ENCODE results near the gene TACR2.

TACR2 gene

GRCh38 chr10:69416695-69417094 is at the start of gene TACR2:
TACR2 (minus strand) TSS chr10:69416918; CDS start chr10:69416323, 595 bp downstream.
- no peak for DNase-seq (ENCODE audit: low read depth)

GRCh38 chr10:69466158-69466490 is 49.4 kb upstream of the TACR2 start:
- no peak for DNase-seq (ENCODE audit: low read depth)

DNA sequence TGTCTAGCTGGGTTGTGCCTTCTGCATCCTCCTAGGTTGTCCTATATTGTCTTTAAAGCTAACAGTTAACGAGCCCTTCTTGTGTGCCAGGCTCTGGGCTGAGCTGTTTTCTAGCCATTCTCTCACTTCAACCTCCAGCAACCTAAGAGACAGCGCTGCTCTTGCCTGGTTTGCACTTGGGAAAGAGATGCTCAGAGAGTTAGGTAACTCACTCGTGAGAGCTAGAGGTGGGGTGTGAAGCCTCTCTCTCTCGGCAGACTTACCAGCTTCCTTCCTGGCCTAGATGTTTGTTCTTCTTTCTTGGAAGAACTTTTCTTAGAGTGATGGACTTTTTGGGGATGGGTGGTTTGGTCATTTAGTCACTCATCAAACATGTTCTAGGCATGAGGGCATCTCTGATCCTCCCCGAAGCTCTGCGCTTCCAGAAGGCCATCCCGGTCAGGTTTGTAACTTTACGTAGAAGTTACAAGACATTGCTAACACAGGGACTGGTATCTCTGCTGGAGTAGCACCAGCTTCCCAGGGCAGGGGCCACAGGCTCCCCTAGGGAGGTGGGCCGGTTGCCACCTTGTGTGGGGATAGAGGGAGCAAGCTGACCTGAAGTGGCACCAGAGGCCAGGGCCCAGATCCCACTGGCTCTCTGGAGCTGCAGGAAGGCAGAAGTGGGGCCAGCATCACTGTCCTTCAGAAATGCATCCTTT is 48.9 kb upstream of the TACR2 start:
- DNase-seq (ENCODE audit: low read depth) = no peak

DNA sequence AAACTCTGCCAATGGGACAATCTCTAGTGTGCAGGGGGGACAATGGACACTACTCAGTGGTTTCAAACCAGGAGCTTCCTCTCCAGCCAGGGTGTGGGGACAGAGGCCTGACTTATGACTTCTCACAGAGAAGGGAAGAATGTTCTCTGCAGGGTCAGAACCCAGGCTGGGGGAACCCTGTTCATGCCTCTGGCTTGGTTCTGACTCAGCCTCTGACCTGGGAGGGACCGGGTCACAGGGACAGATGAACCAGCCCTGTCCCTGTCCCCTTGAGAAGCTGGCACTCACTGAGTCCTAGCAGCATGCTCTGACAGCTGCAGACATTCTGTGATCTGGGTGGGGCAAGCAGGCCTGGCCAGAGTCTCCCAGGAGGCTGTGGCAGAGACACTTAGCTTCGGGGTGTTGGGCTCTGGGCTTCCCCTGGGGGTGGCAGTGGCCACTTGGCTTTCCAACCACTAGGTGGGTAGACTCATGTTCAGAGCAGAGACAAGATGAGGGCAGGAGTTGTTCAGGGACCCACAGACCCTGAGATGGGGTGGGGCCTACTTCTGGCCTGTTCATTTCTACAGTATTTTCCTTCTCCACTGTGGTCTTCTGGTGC is 48.2 kb upstream of the TACR2 start:
- no peak for DNase-seq (ENCODE audit: low read depth)

GRCh38 chr10:69464401-69464800 is 47.7 kb upstream of the TACR2 start:
- DNase-seq (ENCODE audit: low read depth) = no peak

DNA sequence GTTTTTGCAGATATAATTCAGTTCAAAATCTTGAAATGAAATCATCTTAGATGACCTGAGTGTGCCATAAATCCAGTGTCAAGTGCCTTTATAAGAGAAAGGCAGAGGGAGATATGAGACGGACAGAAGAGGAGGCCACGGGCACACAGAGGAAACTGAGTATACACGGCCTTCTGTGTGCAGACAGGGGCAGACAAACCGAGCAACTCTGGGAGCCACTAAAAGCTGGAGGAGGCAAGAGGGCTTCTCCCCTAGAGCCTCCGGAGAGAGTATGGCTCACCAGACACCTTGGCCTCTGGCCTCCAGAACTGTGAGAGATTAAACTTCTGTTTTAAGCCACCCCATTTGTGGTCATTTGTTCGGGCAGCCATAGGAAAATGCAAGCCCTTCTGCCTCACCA is 47.2 kb upstream of the TACR2 start:
- DNase-seq (ENCODE audit: low read depth) = no peak

GRCh38 chr10:69461243-69462025 is 44.7 kb upstream of the TACR2 start:
- no peak for DNase-seq (ENCODE audit: low read depth)

DNA sequence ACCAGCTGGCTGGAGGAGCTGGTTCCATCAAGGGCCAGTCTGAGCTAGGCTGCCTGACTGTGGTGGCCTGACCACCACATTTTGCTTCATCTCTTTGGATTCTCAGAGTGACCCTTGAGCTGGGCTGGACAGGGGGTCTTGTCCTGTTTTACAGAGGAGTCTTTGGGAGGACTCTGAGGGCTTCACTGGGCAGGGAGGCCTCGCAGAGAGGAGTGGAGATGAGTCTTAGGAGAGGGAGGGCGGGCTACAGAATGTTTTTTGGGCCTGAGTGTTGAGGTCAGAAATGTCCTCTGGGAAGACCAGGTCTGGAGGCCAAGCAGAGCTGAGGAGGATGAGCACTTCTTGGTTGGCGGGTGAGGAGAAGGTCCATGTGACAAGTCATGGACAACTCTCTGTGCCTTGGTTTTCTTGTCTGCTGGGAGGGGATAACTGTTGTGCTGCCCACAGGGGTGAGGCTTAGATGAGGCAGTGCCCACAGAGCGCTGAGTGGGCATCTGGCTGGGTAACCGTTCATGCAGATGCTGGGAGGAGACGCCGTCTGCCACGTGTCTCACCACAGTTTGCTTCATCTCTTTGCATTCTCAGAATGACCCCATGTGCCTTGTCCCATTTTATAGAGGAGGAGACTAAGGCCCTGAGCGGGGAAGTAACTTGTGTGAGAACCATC is 44.0 kb upstream of the TACR2 start:
- DNase-seq (ENCODE audit: low read depth) = no peak

GRCh38 chr10:69459893-69460575 is 43.3 kb upstream of the TACR2 start:
- no peak for DNase-seq (ENCODE audit: low read depth)

DNA sequence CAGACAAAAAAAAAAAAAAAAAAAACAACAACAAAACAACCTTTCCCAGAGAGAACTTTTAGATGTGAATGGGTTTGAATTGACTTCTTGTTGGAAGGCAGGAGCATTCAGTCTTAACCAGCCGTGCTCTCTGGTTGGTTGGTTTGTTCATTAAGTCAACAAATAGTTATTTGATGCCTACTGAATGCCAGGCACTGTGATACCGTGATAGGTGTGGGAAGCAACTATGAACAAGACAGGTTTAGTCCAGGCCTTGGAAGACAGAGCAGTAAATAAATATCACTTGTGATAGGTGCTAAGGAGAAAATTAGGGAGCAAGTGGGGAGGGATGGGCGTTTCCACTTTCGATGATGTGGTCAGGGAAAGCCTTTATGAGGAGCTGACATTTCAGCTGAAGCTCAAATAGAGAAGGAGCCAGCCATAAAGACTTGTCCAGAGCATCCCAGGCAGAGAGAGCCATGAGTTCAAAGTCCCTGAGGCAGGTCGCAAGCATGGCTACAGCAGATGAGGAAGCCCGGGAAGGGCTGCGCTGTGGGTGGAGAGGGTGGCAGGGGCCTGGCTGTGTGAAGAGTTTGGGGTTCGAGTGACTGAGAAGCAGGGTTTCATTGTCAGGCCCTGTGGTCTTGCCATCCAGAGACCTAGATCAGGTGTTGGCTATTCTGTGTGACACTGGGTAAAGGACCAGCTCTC is 42.5 kb upstream of the TACR2 start:
- DNase-seq (ENCODE audit: low read depth) = no peak

GRCh38 chr10:69458430-69459100 is 41.8 kb upstream of the TACR2 start:
- DNase-seq (ENCODE audit: low read depth) = no peak

DNA sequence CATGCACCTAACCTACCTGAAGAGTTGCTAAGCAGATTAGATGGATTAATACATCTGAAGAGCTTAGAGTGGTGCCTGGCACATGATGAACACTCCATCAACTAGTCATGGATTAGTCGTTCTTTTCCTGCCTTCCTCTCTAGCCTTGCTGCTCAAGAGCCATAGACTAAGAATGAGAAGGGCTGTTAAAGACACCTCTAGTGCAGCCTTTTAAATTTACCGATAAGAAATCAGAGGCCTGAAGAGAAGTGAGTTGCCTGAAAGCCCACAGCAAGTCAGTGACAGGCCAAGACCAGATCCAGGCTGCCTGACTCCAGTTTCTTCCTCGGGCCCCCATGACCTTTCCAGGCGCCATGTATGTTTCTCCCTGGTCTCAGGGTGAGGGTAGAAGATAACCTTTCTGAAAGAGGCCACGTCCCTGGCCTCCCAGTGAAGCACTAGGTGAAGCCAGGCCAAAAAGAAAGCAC is 41.1 kb upstream of the TACR2 start:
- no peak for DNase-seq (ENCODE audit: low read depth)

DNA sequence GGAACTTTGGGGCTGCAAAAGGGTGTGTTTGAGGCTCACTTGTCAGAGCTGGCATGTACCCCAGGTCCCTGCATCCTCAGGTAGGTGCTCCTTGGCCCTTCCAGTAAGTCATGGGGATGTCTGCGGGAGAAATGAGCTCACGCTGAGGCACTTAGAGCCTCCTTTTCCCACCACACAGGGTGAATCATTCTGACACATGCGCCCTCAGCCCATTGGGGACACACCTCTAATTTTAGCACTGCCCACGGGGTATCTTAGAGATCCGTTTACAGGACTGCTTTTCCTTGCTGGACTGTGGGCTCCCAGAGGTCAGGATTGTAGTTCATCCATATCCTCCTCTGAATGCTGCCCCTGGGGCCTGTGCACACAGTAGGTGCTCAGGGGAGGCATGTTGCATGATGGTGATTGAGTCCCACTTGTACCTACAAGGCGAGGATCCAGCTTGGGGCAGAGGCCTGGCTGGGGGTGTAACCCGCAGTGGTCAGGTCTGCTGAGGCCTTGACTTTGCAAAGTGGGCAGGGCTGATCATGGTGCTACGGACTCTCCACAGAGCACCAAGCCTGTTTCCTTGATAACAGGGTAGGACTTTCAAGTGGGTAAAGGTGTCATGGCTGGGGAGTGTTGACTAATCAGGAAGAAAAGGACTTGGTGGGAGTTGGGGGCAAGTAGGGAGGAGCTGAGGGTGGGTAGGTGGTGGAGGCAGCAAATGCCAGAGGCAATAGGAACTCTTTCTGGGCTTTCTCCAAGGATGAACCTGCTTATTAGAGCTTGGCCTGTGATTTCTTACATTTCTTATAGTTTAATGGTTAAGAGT is 40.4 kb upstream of the TACR2 start:
- no peak for DNase-seq (ENCODE audit: low read depth)

GRCh38 chr10:69455006-69455763 is 38.5 kb upstream of the TACR2 start:
- no peak for DNase-seq (ENCODE audit: low read depth)

DNA sequence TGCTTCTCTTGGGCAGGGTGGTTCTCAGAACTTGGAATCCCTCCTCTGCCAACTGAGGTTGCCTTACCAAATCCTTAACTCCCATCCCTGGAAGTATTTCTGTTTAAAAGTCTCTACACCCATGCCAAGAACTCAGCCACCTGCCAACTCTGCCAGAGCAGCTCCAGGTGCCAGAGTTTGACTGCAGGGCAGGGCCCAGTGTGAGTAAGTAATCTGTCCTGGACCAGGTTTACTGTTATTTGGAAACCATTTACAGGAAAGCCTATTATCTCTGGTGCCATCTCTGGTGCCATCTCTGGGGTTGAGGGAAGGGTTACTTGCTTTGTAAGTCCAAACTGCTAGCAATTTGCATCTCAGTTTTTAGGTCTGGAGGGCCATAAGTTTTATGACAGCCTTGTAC is 37.1 kb upstream of the TACR2 start:
- DNase-seq (ENCODE audit: low read depth) = no peak

GRCh38 chr10:69452676-69453415 is 36.1 kb upstream of the TACR2 start:
- no peak for DNase-seq (ENCODE audit: low read depth)

DNA sequence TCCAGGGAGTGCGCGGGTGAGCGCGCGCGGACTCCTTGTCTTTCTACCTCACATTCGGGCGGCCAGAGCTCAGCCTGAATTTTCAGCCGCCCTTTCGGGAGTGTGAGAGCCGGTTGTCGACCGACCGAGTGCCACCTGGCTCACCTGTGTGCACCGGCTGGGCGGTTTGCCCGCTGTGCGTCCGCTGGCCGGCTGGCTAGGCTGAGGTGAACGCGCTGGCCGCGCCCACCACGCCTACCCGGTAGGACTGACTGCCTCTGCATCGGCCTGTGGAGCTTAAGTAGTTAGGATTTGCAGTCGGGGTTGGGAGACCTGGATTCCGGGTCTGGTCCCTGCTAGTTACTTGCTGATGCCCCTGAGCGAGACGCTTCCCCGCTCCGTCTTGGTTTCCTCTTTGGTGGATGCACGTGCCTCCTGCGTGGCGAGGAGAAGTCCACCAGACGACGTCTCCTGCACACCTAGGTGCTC is 35.1 kb upstream of the TACR2 start:
- no peak for DNase-seq (ENCODE audit: low read depth)

- DNase-seq (ENCODE audit: low read depth) = peak; percentile 50
These were observed 34.6 kb upstream of the TACR2 start, which contains the start of gene TSPAN15 for GRCh38 chr10:69451209-69451783. TSPAN15 (plus strand) TSS chr10:69451465; CDS start chr10:69451595, 130 bp downstream.
